HG03432 (cell line): Measurements from ENCODE around the gene SLC5A2.
"Not testable (repeated sequence)": the region's sequence is repeated elsewhere in the genome, so short reads cannot be mapped to it uniquely, and the experiment has no call there.

ENCODE experiments used
- ATAC-seq: cut with Tn5 transposase; IDR thresholded peaks from one replicate; pipeline ENCODE4 v1.9.1; 2021; ENCODE audit warnings: mild to moderate bottlenecking, moderate library complexity; ENCODE audit not compliant: unreplicated experiment

SLC5A2 gene

GRCh38 chr16:31525113-31525512 lies 42.2 kb downstream of the SLC5A2 start:
- ATAC-seq: no peak

- ATAC-seq: no peak
Observed at GRCh38 chr16:31527734-31528274, 44.9 kb downstream of the SLC5A2 start, which contains the start of gene AHSP. Gene AHSP, plus strand, starts transcription at chr16:31527900. Its CDS starts 240 bp downstream, at chr16:31528140.

GRCh38 chr16:31528523-31529107 lies 45.7 kb downstream of the SLC5A2 start:
- ATAC-seq: no peak

- no peak for ATAC-seq
Observed at GRCh38 chr16:31529108-31529936, 46.4 kb downstream of the SLC5A2 start.

- no peak for ATAC-seq
Observed at GRCh38 chr16:31529937-31530312, 47.0 kb downstream of the SLC5A2 start.

GRCh38 chr16:31530405-31530804 lies 47.5 kb downstream of the SLC5A2 start:
- no peak for ATAC-seq

GRCh38 chr16:31531096-31531495 lies 48.2 kb downstream of the SLC5A2 start:
- ATAC-seq: no peak

GRCh38 chr16:31532120-31532519 lies 49.2 kb downstream of the SLC5A2 start:
- ATAC-seq: no peak

- ATAC-seq: no peak
Observed at GRCh38 chr16:31532896-31533295, 50.0 kb downstream of the SLC5A2 start.

GRCh38 chr16:31535737-31536136 lies 52.8 kb downstream of the SLC5A2 start:
- no peak for ATAC-seq

- no peak for ATAC-seq
Observed at GRCh38 chr16:31536804-31537361, 54.0 kb downstream of the SLC5A2 start.

GRCh38 chr16:31537362-31538242 lies 54.7 kb downstream of the SLC5A2 start:
- no peak for ATAC-seq

- ATAC-seq: not testable (repeated sequence)
Observed at GRCh38 chr16:31538243-31538598, 55.3 kb downstream of the SLC5A2 start.

GRCh38 chr16:31539762-31540161 lies 56.8 kb downstream of the SLC5A2 start:
- ATAC-seq: not testable (repeated sequence)
